OCI-LY3 (cell line): ENCODE measurements around the gene LMNTD2.
A peak's percentile ranks its signal among the peaks of the same experiment; 100 is the strongest.

Source experiments
- H2AFZ ChIP-seq: fragments of 200-600, 300-600 bp; shearing (Covaris generic); 2 replicates; pipeline ENCODE4 v1.6.0; 2014; ENCODE audit warnings: antibody characterized with exemption, low read depth, low read length
- H3K27ac ChIP-seq: fragments of 200-600, 300-600 bp; sonication (generic); 2 replicates; pipeline ENCODE4 v1.5.1; 2014; ENCODE audit warnings: mild to moderate bottlenecking, low read length, moderate library complexity, mixed read lengths
- H3K27me3 ChIP-seq: fragments of 200-600, 300-600 bp; sonication (generic); 2 replicates; pipeline ENCODE4 v1.6.1; 2014; ENCODE audit warnings: low read depth, low read length, mixed read lengths
- H3K36me3 ChIP-seq: fragments of 200-600, 300-600 bp; sonication (generic); replicated peaks from 2 replicates; pipeline ENCODE3; 2014; ENCODE audit warnings: low read depth, low read length, mixed read lengths
- H3K4me1 ChIP-seq: fragments of 300-600, 200-600 bp; sonication (generic); 2 replicates; pipeline ENCODE4 v1.6.1; 2014; ENCODE audit warnings: low read length, mixed read lengths
- H3K4me2 ChIP-seq: fragments of 200-600, 300-600 bp; sonication (generic); 2 replicates; pipeline ENCODE4 v1.6.1; 2014; ENCODE audit warnings: low read length, mixed read lengths
- H3K4me3 ChIP-seq: fragments of 300-600, 200-600 bp; sonication (generic); 2 replicates; pipeline ENCODE4 v1.5.1; 2014; ENCODE audit warnings: antibody characterized with exemption, mild to moderate bottlenecking, low read length, moderate library complexity
- H3K79me2 ChIP-seq: fragments of 300-600, 200-600 bp; shearing (Covaris generic); 2 replicates; pipeline ENCODE4 v1.6.1; 2014; ENCODE audit warnings: mild to moderate bottlenecking, low read length, mixed read lengths
- H3K9ac ChIP-seq: fragments of 300-600, 200-600 bp; shearing (Covaris generic); 2 replicates; pipeline ENCODE4 v1.6.0; 2014; ENCODE audit warnings: mild to moderate bottlenecking, low read length, moderate library complexity
- H3K9me3 ChIP-seq: fragments of 200-600, 300-600 bp; shearing (Covaris generic); 2 replicates; pipeline ENCODE4 v1.6.1; 2014; ENCODE audit warnings: low read length, mixed read lengths; ENCODE audit not compliant: insufficient read depth
- H4K20me1 ChIP-seq: fragments of 200-600, 300-600 bp; sonication (generic); 2 replicates; pipeline ENCODE4 v1.6.1; 2016; ENCODE audit warnings: low read length, mixed read lengths; ENCODE audit not compliant: insufficient read depth
- CTCF ChIP-seq: fragments of 200-600, 300-600 bp; sonication (generic); IDR thresholded peaks from 2 replicates; pipeline ENCODE4 v1.5.1; 2014; ENCODE audit warnings: antibody characterized with exemption, low read length, low read depth
- EZH2phosphoT487 ChIP-seq: fragments of 200-600 bp; shearing (Covaris generic); IDR thresholded peaks from 2 replicates; pipeline ENCODE4 v1.6.1; 2018; ENCODE audit warnings: antibody characterized with exemption, mixed run types, low read depth

LMNTD2 gene

GRCh38 chr11:541433-541885 is 19.1 kb downstream of the LMNTD2 start:
- H3K27me3 ChIP-seq, result no peaks in the 10 kb centered on the region
- no peak overlapping the region for H3K9ac ChIP-seq
- H3K4me1 ChIP-seq, result peaks cover 14% of the 10 kb centered on the region; the same call in 1 of the 2 replicates
- H3K4me3 ChIP-seq, result no peak overlapping the region
- H2AFZ ChIP-seq, result no peak overlapping the region
- no peaks in the 10 kb centered on the region for H4K20me1 ChIP-seq
- H3K79me2 ChIP-seq, result no peaks in the 10 kb centered on the region
- no peak for TF ChIP-seq CTCF
- no peak overlapping the region for H3K4me2 ChIP-seq
- no peaks in the 10 kb centered on the region for H3K36me3 ChIP-seq
- no peak overlapping the region for H3K27ac ChIP-seq
- H3K9me3 ChIP-seq, result no peaks in the 10 kb centered on the region

GRCh38 chr11:540583-541432 is 19.7 kb downstream of the LMNTD2 start:
- Histone ChIP-seq H3K9ac (no peak overlapping the region), H3K27me3 (no peaks in the 10 kb centered on the region), H2AFZ (no peak overlapping the region), H3K27ac (no peak overlapping the region), H3K4me2 (no peak overlapping the region), H3K9me3 (no peaks in the 10 kb centered on the region), H3K4me3 (no peak overlapping the region), H3K4me1 (peaks cover 14% of the 10 kb centered on the region; the same call in 1 of the 2 replicates), H4K20me1 (no peaks in the 10 kb centered on the region), H3K79me2 (no peaks in the 10 kb centered on the region), H3K36me3 (no peaks in the 10 kb centered on the region)
- TF ChIP-seq CTCF (no peak), EZH2phosphoT487 (no peak)

- no peak overlapping the region for H3K4me2 ChIP-seq
- no peak overlapping the region for H3K4me3 ChIP-seq
- no peaks in the 10 kb centered on the region for H4K20me1 ChIP-seq
- peaks cover 14% of the 10 kb centered on the region; the same call in 1 of the 2 replicates for H3K4me1 ChIP-seq
- H3K36me3 ChIP-seq, result no peaks in the 10 kb centered on the region
- no peak for TF ChIP-seq CTCF
- no peak for TF ChIP-seq EZH2phosphoT487
- H3K27ac ChIP-seq, result no peak overlapping the region
- H3K27me3 ChIP-seq, result no peaks in the 10 kb centered on the region
- H3K9ac ChIP-seq, result no peak overlapping the region
- H3K79me2 ChIP-seq, result no peaks in the 10 kb centered on the region
- no peaks in the 10 kb centered on the region for H3K9me3 ChIP-seq
- H2AFZ ChIP-seq, result no peak overlapping the region
These were observed 20.5 kb downstream of the LMNTD2 start for GRCh38 chr11:539971-540481.

GRCh38 chr11:538431-539051 is 22.0 kb downstream of the LMNTD2 start:
- peaks cover 10% of the 10 kb centered on the region for H4K20me1 ChIP-seq
- peak overlapping the region; percentile 92; the same call in 1 of the 2 replicates for H3K4me2 ChIP-seq
- H3K36me3 ChIP-seq, result no peaks in the 10 kb centered on the region
- no peak overlapping the region for H3K4me3 ChIP-seq
- H2AFZ ChIP-seq, result no peak overlapping the region
- no peaks in the 10 kb centered on the region for H3K9me3 ChIP-seq
- H3K9ac ChIP-seq, result no peak overlapping the region
- TF ChIP-seq CTCF (no peak), EZH2phosphoT487 (no peak)
- no peak overlapping the region for H3K27ac ChIP-seq
- H3K27me3 ChIP-seq, result no peaks in the 10 kb centered on the region
- H3K4me1 ChIP-seq, result peaks cover 20% of the 10 kb centered on the region; the same call in 1 of the 2 replicates
- H3K79me2 ChIP-seq, result peaks cover 12% of the 10 kb centered on the region
